ENCODE results near the gene PRSS8. TPM values are rescaled to one million over a fixed set of nuclear protein-coding genes. Genes with fewer than 3 reads are reported as not detected.

PRSS8 gene
- polyA plus RNA-seq, 1 donor from 2014 or later = not detected

Small RNA genes within 50 kb of the gene (small RNA-seq; reads per million reads assigned to genes)
- gene AC009088.4 (0 reads per million in 3 experiments), gene NDUFA3P6 (0 reads per million in 3 experiments)

Other genes starting within 250 kb of the PRSS8 start
- 39.2 and 44.9 TPM in 2 replicates for gene BCL7C, start 241.7 kb downstream of the PRSS8 start, polyA plus RNA-seq
- gene CTF1, start 239.1 kb downstream of the PRSS8 start, polyA plus RNA-seq = not detected in 2 replicates
- gene FBXL19, start 212.2 kb downstream of the PRSS8 start, polyA plus RNA-seq = 99.6 and 124 TPM in 2 replicates
- gene ORAI3, start 186.7 kb downstream of the PRSS8 start, polyA plus RNA-seq = 5.7 and 7.3 TPM in 2 replicates
- gene SETD1A, start 178.0 kb downstream of the PRSS8 start, polyA plus RNA-seq = 1.4 and 3.3 TPM in 2 replicates
- gene HSD3B7, start 150.5 kb downstream of the PRSS8 start, polyA plus RNA-seq = 1.5 and 3.4 TPM in 2 replicates
- gene STX1B, start 125.1 kb downstream of the PRSS8 start, polyA plus RNA-seq = 4.5 and 9.2 TPM in 2 replicates
- gene STX4, start 102.2 kb downstream of the PRSS8 start, polyA plus RNA-seq = 32.2 and 38.3 TPM in 2 replicates
- 17.8 and 21.3 TPM in 2 replicates for gene ZNF668, start 61.5 kb downstream of the PRSS8 start, polyA plus RNA-seq
- gene ZNF646, start 61.3 kb downstream of the PRSS8 start, polyA plus RNA-seq = 6.7 and 8.5 TPM in 2 replicates
- 9.3 and 13.6 TPM in 2 replicates for gene PRSS53, start 46.8 kb downstream of the PRSS8 start, polyA plus RNA-seq
- gene VKORC1, start 40.9 kb downstream of the PRSS8 start, polyA plus RNA-seq = 103 and 105 TPM in 2 replicates
- gene BCKDK, start 27.3 kb downstream of the PRSS8 start, polyA plus RNA-seq = 21.3 and 26.8 TPM in 2 replicates
- gene KAT8, start 18.1 kb downstream of the PRSS8 start, polyA plus RNA-seq = 98.0 and 132 TPM in 2 replicates
- 1.5 and 2.0 TPM in 2 replicates for gene PRSS36, start 14.3 kb upstream of the PRSS8 start, polyA plus RNA-seq
- 53.9 and 54.3 TPM in 2 replicates for gene FUS, start 44.4 kb upstream of the PRSS8 start, polyA plus RNA-seq
- not detected in 2 replicates for gene PYCARD, start 67.0 kb upstream of the PRSS8 start, polyA plus RNA-seq
- gene TRIM72, start 78.4 kb upstream of the PRSS8 start, polyA plus RNA-seq = 0.05 TPM in 1 of 2 replicates, not detected in the other
- gene PYDC1, start 81.4 kb upstream of the PRSS8 start, polyA plus RNA-seq = not detected in 2 replicates
- gene ITGAM, start 124.2 kb upstream of the PRSS8 start, polyA plus RNA-seq = not detected in 2 replicates
- not detected in 2 replicates for gene ITGAX, start 219.4 kb upstream of the PRSS8 start, polyA plus RNA-seq

All from neural cell (in vitro differentiated cells).